HG03139 (cell line): ENCODE measurements around the gene GRSF1.
"Not testable (repeated sequence)": the region's sequence is repeated elsewhere in the genome, so short reads cannot be mapped to it uniquely, and the experiment has no call there.

Experiments used
- ATAC-seq: cut with Tn5 transposase; IDR thresholded peaks from one replicate; pipeline ENCODE4 v1.9.1; 2021; ENCODE audit not compliant: unreplicated experiment

Gene GRSF1

DNA sequence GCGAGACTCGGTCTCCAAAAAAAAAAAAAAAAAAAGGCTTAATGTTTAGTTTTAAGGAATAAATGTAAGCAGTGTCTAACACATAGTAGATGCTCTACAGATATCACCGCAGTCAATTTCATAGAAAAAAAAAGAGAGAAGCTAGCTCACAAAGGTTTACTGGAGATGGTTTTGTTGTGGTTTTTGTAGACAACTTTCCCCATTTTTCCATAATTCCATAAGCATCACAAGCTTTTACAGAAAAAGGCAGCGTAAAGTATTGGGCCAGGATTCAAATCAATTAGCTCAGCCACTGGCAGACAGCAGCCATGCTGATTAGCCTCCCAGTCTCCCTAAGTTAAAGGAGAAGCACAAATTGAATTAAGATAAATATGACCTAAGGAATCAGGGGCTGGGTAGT is 1.5 kb downstream of the GRSF1 start:
- ATAC-seq = no peak

DNA sequence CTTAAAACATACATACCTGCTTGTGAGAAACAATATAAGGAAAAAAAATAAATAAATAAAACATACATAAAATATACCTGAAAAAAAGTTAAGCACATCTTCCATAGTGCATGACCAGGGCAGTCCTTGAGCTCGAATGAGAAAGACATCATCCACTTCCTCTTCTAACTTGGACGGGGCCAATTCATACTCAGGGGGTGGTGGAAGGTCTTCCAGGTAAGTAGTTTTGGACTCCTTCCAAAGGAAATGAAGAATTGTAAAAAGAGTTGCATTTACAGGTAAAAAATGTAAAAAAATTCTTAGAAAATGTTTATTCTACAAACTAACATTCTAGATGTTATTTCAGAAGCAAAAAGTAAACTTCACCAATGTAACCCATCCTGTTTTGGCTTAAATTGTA is 3.6 kb downstream of the GRSF1 start:
- ATAC-seq = no peak

DNA sequence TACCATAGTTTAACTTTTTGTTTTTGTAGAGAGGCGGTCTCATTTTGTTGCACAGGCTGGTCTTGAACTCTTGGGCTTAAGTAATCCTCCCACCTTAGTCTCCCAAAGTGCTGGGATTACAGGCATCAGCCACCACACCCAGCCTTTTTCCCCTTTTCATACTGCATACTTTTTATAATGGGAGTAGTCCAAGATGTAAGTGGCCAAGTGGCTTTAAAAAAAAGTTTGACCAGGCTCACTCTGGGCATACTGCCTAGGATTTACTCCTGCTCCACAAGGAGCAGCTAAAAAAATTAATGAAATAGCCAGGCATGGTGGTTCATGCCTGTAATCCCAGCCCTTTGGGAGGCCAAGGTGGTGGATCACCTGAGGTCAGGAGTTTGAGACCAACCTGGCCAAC is 6.0 kb downstream of the GRSF1 start:
- ATAC-seq = no peak

DNA sequence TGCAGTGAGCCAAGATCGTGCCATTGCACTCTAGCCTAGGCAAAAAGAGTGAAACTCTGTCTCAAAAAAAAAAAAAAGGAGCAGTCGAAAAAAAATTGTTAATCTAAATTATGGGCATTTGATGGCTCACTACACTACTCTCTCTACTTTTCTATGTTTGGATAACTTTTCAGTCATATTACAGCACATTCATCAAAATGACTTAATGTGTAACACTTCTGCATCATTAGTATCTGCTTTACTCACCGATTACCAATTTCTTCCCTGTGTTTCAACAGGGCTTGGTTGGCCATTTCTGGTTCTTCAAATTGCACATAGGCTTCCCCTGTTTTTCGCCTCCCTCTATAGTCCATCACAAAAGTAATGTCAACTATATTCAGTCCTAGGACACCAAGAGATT is 8.4 kb downstream of the GRSF1 start:
- ATAC-seq = no peak

DNA sequence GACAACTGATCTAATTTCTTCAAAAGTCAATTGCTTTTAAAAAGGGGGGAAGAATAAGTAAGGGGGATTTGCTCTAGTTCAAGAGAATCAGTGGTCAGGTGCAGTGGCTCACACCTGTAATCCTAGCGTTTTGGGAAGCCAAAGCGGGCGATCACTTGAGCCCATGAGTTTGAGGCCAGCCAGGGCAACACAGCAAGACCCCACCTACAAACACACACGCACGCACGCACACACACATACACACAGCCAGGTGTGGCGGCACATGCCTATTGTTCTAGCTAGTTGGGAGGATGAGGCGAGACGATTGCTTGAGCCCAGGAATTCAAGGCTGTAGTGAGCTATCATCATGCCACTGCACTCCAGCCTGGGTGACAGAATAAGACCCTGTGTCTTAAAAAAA is 9.6 kb downstream of the GRSF1 start:
- no peak for ATAC-seq

DNA sequence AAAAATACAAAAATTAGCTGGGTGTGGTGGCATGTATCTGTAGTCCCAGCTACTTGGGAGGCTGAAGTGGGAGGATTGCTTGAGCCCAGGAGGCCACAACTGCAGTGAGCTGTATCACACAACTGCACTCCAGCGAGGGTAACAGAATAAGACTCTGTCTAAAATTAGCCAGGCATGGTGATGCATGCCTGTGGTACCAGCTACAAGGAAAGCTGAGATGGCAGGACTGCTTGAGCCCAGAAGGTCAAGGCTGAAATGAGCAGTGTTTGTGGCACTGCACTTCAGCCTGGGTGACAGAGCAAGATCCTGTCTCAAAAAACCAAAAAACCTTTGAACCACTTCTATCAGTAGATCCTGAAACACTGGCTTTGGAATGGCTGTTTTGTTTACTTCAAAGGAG is 10.2 kb downstream of the GRSF1 start:
- ATAC-seq = no peak

DNA sequence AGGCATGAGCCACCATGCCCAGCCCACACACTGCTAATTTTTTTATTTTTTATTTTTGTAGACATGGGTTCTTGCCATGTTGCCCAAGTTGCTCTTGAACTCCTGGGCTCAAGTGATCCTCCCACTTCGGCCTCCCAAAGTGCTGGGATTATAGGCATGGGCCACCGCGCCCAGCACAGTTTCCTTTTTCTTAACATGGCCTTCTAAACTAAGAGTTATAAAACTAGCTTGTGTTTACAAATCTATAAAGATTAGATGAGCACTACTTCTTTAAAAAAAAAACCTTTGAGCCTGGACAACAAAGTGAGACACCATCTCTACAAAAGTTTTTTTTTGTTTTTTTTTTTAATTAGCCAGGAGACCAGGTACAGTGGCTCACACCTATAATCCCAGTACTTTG is 10.7 kb downstream of the GRSF1 start:
- no peak for ATAC-seq

DNA sequence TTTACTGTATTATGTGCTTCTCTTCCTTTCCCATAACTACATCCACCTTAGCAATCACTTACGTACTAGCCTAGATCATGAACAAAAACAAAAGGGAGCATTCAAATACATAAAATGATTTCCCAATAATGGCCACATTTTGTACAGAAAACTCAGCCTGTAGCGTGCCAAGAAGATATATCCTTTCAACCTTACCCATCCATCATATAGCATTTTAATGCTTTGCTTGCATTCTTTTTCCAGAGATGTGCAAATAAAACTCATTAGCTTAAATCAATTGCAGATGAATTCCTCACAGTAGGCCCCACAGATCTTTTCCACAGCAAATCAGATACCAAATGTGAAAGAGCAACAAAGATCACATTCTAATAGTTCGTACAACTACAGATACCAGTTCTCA is 20.8 kb downstream of the GRSF1 start:
- ATAC-seq = no peak

DNA sequence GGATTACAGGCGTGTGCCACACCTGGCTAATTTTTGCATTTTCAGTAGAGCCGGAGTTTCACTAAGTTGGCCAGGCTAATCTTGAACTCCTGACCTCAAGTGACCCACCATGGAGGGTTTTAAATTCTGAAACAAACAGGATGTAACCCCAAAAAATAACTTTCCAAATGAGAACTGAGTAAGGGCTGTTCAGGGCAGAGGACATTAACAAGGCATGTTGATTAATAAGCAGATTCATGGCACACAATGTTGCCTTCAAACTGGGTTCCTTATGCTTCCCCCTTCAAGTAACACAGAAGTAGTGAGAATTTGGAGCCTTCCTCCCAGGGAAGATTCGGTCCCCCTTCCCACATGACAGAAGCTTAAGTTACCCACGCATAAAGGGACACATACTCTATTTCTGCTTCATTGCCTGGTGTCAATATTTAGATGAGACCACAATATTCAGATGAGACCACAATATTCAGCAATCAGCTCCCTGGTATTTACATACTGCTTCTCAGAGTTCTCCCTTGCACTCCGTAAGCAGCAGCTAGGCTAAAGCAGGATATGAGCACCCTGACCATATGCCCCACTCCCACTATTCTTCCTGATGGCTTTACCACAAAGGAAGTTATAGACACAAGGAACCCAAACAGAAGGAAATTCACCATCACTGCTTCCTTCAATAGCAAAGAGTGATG is 21.4 kb downstream of the GRSF1 start:
- ATAC-seq = no peak

DNA sequence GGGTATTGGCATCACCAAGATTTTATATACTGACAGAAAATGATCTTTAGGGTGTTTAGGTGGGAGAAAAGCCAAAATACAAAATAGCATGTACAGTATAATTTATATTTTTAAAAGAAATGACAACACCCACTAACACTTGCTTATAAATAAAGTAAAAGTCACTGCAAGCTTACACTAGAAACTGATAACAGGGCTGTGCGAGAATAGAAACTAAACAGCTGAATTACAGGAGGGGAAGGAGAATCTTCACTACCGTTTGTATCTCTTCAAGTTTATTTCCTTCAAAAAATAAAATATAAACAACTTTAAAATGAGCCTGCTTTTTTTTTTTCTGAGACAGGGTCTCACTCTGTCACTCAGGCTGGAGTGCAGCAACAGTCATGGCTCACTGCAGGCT is 22.8 kb downstream of the GRSF1 start:
- no peak for ATAC-seq

DNA sequence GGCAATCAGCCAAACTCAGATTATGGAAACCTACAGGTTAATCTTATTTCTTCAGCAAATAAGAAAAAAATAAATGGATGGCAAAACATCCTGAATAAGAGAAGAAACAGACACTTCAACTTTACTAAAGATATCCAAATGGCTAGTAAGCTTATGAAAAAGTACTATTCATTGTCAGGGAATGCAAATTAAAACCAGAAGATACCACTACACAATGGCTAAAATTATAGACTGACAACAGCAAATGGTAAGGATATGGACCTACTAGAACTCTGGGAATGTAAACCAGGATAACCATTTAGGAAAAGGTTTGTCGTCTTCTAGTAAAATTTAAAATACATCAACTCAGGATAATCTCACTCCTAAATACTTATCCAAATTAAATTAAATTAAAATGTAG is 24.3 kb downstream of the GRSF1 start:
- no peak for ATAC-seq

DNA sequence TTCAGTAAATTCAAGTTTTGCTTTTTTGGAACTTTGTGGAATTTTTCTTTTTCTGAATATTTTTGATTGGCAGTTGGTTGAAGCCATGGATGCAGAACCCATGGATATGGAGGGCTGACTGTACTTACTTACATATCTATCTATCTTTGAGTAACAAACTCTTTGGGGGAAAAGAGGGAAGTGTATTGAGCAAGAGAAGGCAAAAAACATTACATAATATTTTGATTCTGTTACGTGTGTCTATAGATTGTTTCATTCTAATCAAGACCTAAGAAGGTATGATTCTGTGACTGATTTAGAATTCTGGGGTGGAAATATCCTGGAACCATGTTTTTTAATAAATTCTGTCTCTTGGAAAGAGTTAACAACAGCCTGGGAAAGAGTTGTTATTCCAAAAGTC is 31.5 kb downstream of the GRSF1 start:
- no peak for ATAC-seq

DNA sequence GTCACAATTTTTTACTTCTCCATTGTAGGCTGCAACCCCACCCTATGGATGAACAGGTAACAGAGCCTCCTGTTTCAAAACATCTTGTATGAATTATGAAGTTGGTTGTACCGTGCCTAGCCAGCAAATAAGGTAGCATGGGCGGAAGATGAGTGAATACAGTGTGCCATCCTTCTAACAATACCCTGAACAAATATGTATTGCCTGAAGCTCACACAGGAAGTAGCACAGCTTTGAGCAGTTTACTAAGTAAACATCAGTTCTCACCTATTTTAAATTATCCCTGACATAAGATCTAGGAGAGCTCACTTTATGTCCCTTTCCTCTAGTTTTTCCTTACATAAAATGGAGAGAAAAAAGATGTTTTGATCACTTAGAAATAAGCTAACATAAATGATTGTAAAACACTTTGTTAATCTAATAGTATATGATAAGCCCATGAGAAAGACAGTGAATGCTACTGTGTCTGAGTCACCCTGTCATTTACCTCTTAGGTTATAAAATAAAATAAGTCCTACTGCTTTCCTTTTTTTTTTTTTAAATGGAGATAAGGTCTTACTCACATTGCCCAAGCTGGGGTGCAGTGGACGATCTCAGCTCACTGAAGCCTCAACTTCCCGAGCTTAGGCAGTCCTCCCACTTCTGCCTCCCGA is 36.6 kb downstream of the GRSF1 start:
- ATAC-seq = no peak

DNA sequence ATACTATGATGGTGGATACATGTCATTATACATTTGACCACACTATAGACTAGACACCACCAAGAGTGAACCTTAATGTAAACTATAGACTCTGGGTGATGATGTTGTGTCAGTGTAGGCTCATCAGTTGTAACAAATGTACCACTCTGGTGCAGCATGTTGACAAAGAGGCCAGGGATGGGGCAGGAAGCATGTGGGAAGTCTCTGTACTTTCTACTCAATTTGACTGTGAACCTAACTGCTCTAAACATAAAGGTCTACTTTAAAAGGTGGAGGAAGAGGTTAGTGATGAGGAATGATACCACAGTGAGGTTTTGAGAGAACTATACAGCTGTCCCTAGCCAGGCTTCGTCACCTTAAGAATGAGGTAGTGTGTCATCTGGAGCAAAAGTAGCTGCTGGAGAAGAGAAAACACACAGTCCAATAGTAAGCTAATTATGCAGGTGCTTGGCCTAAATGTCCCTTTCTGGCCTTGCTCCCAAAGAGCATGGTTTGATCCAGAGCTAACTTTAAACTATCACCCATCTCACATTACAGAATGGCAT is 38.4 kb downstream of the GRSF1 start:
- peak; percentile 51 for ATAC-seq

DNA sequence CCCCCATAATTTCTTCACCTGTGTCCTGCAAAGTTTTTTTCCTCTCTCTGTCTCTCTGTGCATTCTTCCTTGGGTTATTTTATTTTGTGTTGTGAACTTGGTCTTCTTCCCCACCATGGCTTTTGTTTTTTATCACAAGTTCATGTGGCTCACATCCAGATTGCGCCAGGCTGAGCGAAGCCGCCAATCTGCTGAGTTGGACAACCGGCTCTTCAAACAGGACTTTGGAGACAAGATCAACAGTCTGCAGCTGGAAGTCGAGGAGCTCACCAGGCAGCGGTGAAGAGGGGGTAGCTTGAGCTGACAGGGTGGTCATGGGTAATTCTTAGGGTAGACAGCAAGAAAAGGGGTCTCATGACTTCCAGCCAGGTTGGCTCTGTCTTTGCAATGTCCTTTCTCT is 46.1 kb downstream of the GRSF1 start:
- ATAC-seq = no peak

DNA sequence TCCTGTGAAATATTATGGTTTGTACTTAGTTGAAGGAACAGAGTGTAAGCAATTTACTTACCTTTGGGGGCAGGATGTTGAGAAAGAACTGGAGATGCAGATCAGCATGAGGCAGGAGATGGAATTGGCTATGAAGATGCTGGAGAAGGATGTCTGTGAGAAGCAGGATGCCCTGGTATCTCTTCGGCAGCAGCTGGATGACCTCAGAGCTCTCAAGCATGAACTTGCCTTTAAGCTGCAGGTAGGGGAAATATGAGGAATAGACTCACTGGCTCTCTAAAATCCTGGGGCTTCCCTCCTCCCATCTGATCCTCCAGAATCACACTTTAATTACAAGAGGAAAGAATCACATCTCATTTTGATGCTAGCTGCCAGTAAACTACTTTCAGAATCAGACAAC is 51.0 kb downstream of the GRSF1 start:
- ATAC-seq = no peak

DNA sequence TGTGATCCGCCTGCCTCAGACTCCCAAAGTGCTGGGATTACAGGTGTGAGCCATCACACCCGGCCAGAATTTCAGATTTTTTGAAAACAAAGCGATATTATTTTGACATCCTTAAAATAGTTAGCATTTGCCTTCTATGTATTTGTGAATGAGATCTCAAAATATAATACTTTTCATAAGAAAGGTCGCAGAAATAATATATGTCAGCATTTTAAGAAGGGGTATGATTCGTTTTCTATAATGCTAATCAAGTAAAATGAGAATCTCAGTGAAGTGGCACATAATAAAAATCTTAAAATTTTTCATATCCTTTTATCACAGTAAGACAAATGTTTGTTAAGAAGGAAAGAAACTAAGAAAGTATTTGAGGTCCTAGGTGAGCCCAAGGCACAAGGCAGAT is 52.2 kb downstream of the GRSF1 start:
- no peak for ATAC-seq

DNA sequence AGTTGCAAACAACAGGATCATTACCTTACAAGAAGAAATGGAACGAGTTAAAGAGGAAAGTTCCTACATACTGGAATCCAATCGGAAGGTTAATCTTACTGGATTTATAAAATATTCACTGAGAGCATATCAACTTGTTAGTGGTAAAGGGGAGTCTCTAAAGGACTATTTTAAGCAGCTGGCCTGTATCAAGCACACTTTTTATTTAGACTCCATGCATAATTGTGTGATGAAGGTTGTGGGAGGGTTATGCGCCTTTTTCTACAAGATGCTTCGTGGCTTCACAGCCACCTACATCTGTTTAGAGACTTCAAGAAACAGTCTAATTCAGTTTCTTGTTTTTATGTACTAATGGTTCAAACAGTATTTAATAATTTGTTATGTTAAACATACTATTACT is 56.6 kb downstream of the GRSF1 start:
- no peak for ATAC-seq

DNA sequence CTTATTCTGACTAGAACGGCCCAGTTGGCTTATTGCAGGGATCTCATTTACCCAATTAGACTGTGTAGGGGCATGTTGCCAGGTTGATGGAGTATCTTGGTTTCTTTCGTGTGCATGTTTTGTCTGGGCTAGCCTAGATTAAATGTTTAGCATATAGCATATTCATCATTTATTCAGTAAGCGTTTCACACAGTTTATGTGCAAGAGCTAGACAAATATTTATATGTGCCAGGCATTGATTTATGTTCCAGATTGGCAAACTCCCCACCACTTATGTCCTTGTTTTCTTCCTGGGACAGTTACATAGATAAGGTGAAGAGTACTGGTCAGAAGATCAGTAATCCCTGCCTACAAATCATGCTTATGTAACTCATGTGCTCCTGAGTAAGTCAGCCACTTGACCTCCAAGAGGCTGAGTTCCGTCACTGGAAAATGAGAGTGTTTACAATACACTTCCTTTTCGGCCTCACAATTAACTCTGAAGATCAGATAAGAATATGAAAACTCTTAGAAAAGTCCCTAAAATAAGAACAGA is 60.7 kb downstream of the GRSF1 start:
- no peak for ATAC-seq

DNA sequence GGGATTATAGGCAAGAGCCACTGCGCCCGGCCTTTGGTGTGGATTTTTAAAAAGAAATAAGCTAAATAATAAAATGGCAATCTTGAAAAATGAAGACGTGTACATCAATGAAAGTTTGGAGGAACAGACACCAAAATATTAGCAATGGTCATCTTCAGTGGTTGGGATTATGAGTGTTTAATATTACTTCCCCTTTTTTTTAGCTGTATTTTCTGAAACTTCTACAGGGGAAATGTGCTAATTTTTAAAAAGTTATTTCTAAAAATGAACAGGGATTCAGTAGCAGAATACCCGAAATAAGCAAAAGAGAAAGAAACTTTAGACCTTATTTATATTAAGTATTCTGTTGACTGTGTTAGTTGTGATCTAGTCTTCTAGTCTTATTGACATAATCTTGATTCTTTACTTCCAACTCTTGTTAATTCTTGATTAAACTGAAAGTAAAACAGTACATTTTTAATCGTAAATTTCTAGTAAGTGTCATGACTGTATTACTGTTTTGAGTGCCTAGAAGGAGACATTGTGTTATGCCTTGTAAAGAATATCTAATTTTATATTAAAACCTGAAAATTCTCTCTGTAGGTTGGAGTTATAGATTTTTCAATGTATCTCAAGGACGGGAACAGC is 66.6 kb downstream of the GRSF1 start:
- peak; percentile 67 for ATAC-seq

DNA sequence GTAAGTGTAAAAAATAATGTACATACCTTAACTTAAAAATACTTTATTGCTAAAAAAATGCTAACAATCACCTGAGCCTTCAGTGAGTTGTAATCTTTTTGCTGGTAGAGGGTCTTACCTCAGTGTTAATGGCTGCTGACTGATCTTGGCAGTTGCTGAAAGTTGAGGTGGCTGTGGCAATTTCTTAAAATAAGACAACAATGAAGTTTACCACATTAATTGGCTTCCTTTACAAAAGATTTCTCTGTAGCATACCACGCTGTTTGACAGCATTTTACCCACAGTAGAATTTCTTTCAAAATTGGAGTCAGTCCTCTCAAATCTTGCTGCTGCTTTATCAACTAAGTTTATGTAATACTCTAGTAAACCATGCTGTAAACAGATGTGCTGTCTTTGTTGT is 70.3 kb downstream of the GRSF1 start:
- not testable (repeated sequence) for ATAC-seq

DNA sequence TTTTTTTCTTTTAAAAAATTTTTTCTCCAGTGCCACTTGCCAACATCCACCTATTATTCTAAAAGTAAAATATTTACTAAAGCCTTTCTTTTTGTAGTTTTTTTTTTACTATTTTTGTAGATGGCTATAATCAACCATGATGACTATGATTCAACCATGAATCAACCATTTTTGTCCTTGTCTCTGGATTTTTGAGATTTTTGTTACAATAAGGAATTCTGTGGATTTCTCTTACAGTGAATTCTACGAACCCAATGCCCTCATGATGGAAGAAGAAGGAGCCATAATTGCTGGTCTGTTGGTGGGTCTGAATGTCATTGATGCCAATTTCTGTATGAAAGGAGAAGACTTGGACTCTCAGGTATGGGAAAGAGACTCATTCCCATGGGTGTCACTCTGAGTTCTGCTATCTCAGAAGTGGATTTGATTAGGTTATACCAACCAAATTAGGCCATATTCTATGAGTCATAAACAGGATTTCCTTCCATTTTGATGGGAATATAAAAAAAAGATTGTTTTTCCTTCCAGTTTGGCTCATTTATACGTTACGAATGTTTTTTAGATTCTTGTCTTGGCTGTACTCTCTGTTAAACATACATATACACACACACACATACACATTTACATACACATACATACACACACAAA is 71.3 kb downstream of the GRSF1 start:
- ATAC-seq = no peak
